Measurements from ENCODE around the gene DIDO1.

GRCh38 chr20:62966212-62967148 lies 40.2 kb upstream of the DIDO1 start:
- TF ChIP-seq, protein P1, sequence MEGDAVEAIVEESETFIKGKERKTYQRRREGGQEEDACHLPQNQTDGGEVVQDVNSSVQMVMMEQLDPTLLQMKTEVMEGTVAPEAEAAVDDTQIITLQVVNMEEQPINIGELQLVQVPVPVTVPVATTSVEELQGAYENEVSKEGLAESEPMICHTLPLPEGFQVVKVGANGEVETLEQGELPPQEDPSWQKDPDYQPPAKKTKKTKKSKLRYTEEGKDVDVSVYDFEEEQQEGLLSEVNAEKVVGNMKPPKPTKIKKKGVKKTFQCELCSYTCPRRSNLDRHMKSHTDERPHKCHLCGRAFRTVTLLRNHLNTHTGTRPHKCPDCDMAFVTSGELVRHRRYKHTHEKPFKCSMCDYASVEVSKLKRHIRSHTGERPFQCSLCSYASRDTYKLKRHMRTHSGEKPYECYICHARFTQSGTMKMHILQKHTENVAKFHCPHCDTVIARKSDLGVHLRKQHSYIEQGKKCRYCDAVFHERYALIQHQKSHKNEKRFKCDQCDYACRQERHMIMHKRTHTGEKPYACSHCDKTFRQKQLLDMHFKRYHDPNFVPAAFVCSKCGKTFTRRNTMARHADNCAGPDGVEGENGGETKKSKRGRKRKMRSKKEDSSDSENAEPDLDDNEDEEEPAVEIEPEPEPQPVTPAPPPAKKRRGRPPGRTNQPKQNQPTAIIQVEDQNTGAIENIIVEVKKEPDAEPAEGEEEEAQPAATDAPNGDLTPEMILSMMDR (conservative IDR thresholded peaks at IDR 0.05; ENCODE audit: low read depth, low read length), result no peak
- TF ChIP-seq EZH2 (IDR thresholded peaks at IDR 0.05; ENCODE audit: low read length, unreplicated experiment) (no peak), EZH2phosphoT487 (IDR thresholded peaks at IDR 0.05; ENCODE audit: borderline replicate concordance, low read length) (no peak)

Data from PC-3 (cell line).